GM08714 (cell line): ENCODE measurements around the gene PARP3.

Experiments used
- H3K4me3 ChIP-seq: fragments of 200-500 bp; sonication (Bioruptor generic); 2 replicates; pipeline ENCODE4 v1.5.1; 2014; ENCODE audit warnings: mild to moderate bottlenecking, low read length, inconsistent platforms
- ZNF274 ChIP-seq: IDR thresholded peaks from 2 replicates; pipeline ENCODE4 v1.6.1; 2012; ENCODE audit warnings: mild to moderate bottlenecking, low read depth, low read length

Gene PARP3

GRCh38 chr3:51940648-51941462 is 1.3 kb upstream of the PARP3 start:
- TF ChIP-seq ZNF274 = no peak
- H3K4me3 ChIP-seq = peak overlapping the region; percentile 73

GRCh38 chr3:51941463-51941797 is 733 bp upstream of the PARP3 start:
- peak overlapping the region; percentile 73 for H3K4me3 ChIP-seq
- TF ChIP-seq ZNF274 = no peak

- TF ChIP-seq ZNF274 = no peak
- peak overlapping the region; percentile 65; the same call in 1 of the 2 replicates for H3K4me3 ChIP-seq
These were observed 664 bp downstream of the PARP3 start for GRCh38 chr3:51942603-51943450.

GRCh38 chr3:51943451-51944391 is 1.6 kb downstream of the PARP3 start:
- no peak for TF ChIP-seq ZNF274
- no peak overlapping the region for H3K4me3 ChIP-seq

GRCh38 chr3:51944451-51945021 is 2.4 kb downstream of the PARP3 start:
- no peak overlapping the region for H3K4me3 ChIP-seq
- no peak for TF ChIP-seq ZNF274

DNA sequence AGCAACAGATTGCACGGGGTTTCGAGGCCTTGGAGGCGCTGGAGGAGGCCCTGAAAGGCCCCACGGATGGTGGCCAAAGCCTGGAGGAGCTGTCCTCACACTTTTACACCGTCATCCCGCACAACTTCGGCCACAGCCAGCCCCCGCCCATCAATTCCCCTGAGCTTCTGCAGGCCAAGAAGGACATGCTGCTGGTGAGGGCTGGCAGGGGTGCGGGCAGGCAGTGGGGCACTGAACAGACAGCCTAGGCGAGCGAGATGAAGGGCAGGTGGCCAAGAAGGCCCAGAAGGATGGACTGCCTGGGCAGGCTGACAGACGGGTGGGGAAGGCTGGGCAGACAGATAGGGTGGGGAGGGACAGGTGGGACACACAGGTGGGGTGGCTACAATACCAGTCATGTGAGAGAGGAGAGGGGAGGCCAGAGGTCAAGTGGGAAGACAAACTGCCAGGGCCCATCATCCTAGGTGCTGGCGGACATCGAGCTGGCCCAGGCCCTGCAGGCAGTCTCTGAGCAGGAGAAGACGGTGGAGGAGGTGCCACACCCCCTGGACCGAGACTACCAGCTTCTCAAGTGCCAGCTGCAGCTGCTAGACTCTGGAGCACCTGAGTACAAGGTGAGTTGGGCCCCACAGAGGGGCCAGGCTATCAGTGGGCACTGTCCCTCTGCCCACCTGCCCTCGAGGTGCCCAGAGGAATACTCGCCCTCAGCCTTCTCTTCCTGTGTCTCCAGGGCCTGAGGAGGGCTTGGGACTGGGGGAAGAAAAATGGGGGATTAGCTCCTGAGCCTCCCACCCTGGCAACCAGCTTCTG is 3.1 kb downstream of the PARP3 start:
- no peak overlapping the region for H3K4me3 ChIP-seq
- TF ChIP-seq ZNF274 = no peak

DNA sequence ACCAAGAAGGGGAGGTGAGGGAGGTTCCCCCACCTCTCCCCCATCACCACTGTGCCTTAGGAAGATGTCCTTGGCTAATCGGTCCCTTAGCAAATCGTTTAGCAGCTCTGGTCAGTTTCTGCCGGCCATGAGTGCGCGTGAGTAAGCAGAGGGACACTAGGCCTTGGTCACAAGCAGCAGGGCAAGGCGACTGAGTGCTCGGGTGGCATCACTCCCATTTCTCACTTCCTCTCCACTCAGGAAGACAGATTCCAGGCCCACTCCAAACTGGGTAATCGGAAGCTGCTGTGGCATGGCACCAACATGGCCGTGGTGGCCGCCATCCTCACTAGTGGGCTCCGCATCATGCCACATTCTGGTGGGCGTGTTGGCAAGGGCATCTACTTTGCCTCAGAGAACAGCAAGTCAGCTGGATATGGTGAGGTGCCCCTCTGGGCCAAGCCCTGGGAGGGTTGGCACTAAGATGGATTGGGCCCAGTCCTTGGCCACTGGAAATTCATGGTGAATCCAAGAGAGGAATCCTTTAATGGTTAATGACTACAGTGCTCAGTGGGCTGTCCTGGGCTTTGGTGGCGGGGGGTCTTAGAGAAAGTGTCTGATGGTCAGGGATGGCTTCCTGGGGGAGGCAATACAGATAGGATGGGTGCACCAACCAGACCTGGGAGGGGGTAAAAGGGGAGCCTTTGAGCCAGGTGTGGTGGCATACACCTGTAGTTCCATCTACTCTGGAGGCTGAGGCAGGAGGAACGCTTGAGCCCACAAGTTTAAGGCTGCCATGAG is 4.0 kb downstream of the PARP3 start:
- H3K4me3 ChIP-seq = no peak overlapping the region
- no peak for TF ChIP-seq ZNF274

DNA sequence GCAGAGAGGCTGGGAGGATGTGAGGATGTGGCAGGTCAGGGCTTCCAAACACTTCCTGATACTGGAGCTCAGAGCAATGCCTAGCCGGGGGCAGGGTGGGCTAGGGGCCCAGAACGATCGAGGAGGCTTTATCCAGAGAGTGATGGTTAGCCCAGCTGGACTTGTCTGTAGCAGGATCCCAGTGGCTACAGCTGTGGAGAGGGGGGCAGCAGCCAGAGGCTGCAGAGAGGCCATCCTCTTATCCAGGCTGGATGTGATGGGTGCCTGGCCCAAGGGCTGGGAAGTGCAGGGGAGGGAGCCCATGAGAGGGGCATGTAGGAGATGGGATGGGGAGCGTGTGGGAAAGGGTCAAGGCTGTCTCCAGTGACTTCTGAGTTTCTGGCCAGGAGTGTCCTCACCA is 4.6 kb downstream of the PARP3 start:
- no peak for TF ChIP-seq ZNF274
- H3K4me3 ChIP-seq = no peak overlapping the region

- H3K4me3 ChIP-seq = no peak overlapping the region
- TF ChIP-seq ZNF274 = no peak
These were observed 5.2 kb downstream of the PARP3 start for GRCh38 chr3:51947215-51947900.

GRCh38 chr3:51948016-51948580 is 5.9 kb downstream of the PARP3 start:
- TF ChIP-seq ZNF274 = no peak

DNA sequence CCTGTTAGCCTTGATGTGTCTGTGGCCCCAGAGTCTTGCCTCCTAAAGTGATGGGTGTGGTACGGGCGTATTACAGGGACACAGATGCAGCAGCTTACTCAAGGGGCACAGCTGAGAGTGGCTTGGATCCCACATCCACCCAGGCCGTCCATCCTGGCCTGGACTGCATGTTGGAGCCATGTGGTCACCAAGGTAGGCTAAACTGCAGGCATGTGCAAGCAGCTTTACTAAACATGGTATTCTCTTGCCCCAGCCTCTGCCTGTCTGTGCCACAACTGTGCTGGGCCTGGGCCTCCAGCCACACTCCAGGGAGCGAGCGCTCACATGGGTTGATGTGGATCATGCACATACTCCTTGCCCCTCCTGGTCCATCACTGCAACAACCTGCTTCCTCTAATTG is 7.0 kb downstream of the PARP3 start:
- H3K4me3 ChIP-seq = no peak overlapping the region
- no peak for TF ChIP-seq ZNF274

More at GRCh38 chr3:51948016-51948580, 5.9 kb downstream of the PARP3 start:
- H3K4me3 ChIP-seq = no peak overlapping the region
